ENCODE measurements around the gene DMPK.

- TF ChIP-seq EZH2phosphoT487 (IDR thresholded peaks at IDR 0.05; ENCODE audit: insufficient read depth, low read depth) (no peak), EZH2 (IDR thresholded peaks at IDR 0.05; ENCODE audit: insufficient read depth, poor library complexity, severe bottlenecking) (no peak)
These were observed 49.0 kb downstream of the DMPK start, which contains the start of gene MEIOSIN for GRCh38 chr19:45733160-45733810.
